LNCaP clone FGC (cell line): ENCODE measurements around the gene ZFR2.

Experiments
- DNase-seq: peaks from one replicate; pipeline ENCODE4 v3.0.0-alpha.2; 2011; ENCODE audit warnings: low read depth
- H3K4me3 ChIP-seq: 2 replicates; pipeline ENCODE4 v1.5.1; 2011; ENCODE audit warnings: mild to moderate bottlenecking, low read depth, low read length, control low read depth
- CTCF ChIP-seq: IDR thresholded peaks from 2 replicates; pipeline ENCODE4 v1.5.1; 2012; ENCODE audit warnings: mild to moderate bottlenecking; ENCODE audit not compliant: control insufficient read depth, insufficient read depth; ENCODE audit errors: extremely low read depth

The ZFR2 gene

GRCh38 chr19:3849787-3850186 lies 19.1 kb downstream of the ZFR2 start:
- H3K4me3 ChIP-seq = no peak overlapping the region
- DNase-seq = no peak
- no peak for TF ChIP-seq CTCF

- peak; percentile 41 for TF ChIP-seq CTCF
- H3K4me3 ChIP-seq = no peak overlapping the region
- no peak for DNase-seq
Measured at GRCh38 chr19:3849092-3849491, 19.7 kb downstream of the ZFR2 start.

GRCh38 chr19:3844596-3844995 lies 24.2 kb downstream of the ZFR2 start:
- no peak overlapping the region for H3K4me3 ChIP-seq
- TF ChIP-seq CTCF = no peak

GRCh38 chr19:3842948-3843347 lies 25.9 kb downstream of the ZFR2 start:
- no peak overlapping the region for H3K4me3 ChIP-seq
- TF ChIP-seq CTCF = no peak
- DNase-seq = no peak

More at GRCh38 chr19:3844596-3844995, 24.2 kb downstream of the ZFR2 start:
- DNase-seq = no peak

- no peak for TF ChIP-seq CTCF
- no peak overlapping the region for H3K4me3 ChIP-seq
- no peak for DNase-seq
Measured at GRCh38 chr19:3840804-3841203, 28.0 kb downstream of the ZFR2 start.

GRCh38 chr19:3839941-3840340 lies 28.9 kb downstream of the ZFR2 start:
- H3K4me3 ChIP-seq = no peak overlapping the region
- no peak for DNase-seq
- no peak for TF ChIP-seq CTCF

GRCh38 chr19:3838661-3839060 lies 30.2 kb downstream of the ZFR2 start:
- H3K4me3 ChIP-seq = no peak overlapping the region
- no peak for DNase-seq
- TF ChIP-seq CTCF = no peak
